Regular cardiac myocyte (primary cell): ENCODE measurements around the gene LRRC1. TPM values are rescaled to one million over a fixed set of nuclear protein-coding genes. Genes with fewer than 3 reads are reported as not detected.

Experiments used
- total RNA-seq: library from RNA; depleted of rRNA; stranded (reverse); fragments of >200 nt; gene quantifications from 2 replicates; pipeline ENCODE4 v1.2.3, GENCODE V29; 2014

Gene LRRC1
- total RNA-seq, result 2.5 and 2.7 TPM in 2 replicates

GRCh38 chr6:53794720-53795339 is at the start of gene LRRC1:
Gene LRRC1 (plus strand): TSS chr6:53795005. CDS start chr6:53795257, 252 bp downstream.

Other genes with a start within 250 kb of the LRRC1 start
- gene GCLC, start 249.9 kb upstream of the LRRC1 start, total RNA-seq, result 10.2 and 16.1 TPM in 2 replicates
- gene KLHL31, start 129.2 kb upstream of the LRRC1 start, total RNA-seq, result under 0.01 and 0.28 TPM in 2 replicates